Measurements from ENCODE around the gene IL1RAP.
"Not testable (repeated sequence)": the region's sequence is repeated elsewhere in the genome, so short reads cannot be mapped to it uniquely, and the experiment has no call there.

IL1RAP gene

DNA sequence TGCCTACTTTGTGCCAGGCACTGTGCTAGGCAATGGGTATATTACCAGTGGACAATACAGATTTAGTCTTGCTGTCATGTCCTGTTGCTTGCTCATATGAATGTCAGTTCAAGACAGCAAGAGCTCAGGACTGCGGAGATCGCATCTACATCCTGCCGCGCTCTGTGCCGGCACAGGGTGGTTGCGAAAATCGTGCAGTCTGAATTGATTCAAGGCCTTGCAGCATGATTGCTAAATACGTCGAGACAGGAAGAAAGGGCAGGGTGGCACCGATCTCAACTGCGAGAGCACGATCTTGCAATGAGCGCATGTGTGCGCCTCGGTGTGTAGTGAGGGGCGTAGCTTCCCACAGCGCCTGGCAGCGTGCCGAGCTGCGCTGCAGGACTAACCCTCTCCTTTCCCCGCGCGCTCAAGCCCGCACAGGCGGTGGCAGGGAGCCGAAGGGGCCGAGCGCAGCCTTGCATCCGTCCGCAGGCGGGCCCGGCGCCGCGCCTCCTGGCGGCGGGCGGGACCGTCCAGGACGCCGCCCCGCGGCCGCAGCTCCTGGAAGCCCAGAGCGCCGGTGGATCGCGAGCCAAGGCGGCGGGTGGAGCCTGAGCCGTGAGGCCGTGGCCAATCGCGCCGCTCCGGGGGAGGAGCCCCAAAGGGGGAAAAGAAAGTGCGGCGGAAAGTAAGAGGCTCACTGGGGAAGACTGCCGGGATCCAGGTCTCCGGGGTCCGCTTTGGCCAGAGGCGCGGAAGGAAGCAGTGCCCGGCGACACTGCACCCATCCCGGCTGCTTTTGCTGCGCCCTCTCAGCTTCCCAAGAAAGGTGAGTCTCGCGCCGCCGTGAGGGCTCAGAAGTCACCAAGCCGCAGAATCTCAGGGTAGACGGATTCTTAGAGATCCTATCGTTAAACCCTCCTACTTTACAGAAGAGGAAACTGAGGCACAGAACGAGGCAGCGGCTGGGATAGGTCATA is at the start of gene IL1RAP:
IL1RAP (plus strand) TSS at position 677 of the 962 bp plus-strand sequence. CDS start 50,205 bp downstream, outside the sequence.
- no peaks in the 10 kb centered on the region for H3K9me3 ChIP-seq (ENCODE audit: control insufficient read depth, low read length)
- H3K4me2 ChIP-seq (ENCODE audit: low read length) = peak within 1 kb of the TSS; percentile 83
- TF ChIP-seq CTCF (IDR thresholded peaks at IDR 0.05) = peak; percentile 89
- H3K4me1 ChIP-seq = no peaks in the 10 kb centered on the region
- peak within 1 kb of the TSS; percentile 49 for H3K27ac ChIP-seq
- H3K36me3 ChIP-seq (ENCODE audit: control insufficient read depth, insufficient read depth, low read length) = no peaks in the 10 kb centered on the region
- peak within 1 kb of the TSS; percentile 99 for H2AFZ ChIP-seq
- no peaks in the 10 kb centered on the region for H3K27me3 ChIP-seq (ENCODE audit: control insufficient read depth, insufficient read depth, low read length)
- H3K4me3 ChIP-seq (ENCODE audit: low read depth, low read length) = peak within 1 kb of the TSS; percentile 81
- no peak within 1 kb of the TSS for H3K9ac ChIP-seq
- no peaks in the 10 kb centered on the region for H3K79me2 ChIP-seq

- H3K9ac ChIP-seq = no peak overlapping the region
- no peak overlapping the region for H3K4me2 ChIP-seq (ENCODE audit: low read length)
- no peaks in the 10 kb centered on the region for H3K9me3 ChIP-seq (ENCODE audit: control insufficient read depth, low read length)
- no peaks in the 10 kb centered on the region for H3K27me3 ChIP-seq (ENCODE audit: control insufficient read depth, insufficient read depth, low read length)
- H3K36me3 ChIP-seq (ENCODE audit: control insufficient read depth, insufficient read depth, low read length) = no peaks in the 10 kb centered on the region
- no peak overlapping the region for H2AFZ ChIP-seq
- no peak overlapping the region for H3K27ac ChIP-seq
- H3K4me3 ChIP-seq (ENCODE audit: low read depth, low read length) = no peak overlapping the region
- H3K79me2 ChIP-seq = no peaks in the 10 kb centered on the region
- no peaks in the 10 kb centered on the region for H3K4me1 ChIP-seq
- TF ChIP-seq CTCF (IDR thresholded peaks at IDR 0.05) = no peak
Observed at GRCh38 chr3:190467922-190468321, 46.0 kb upstream of the IL1RAP start.

DNA sequence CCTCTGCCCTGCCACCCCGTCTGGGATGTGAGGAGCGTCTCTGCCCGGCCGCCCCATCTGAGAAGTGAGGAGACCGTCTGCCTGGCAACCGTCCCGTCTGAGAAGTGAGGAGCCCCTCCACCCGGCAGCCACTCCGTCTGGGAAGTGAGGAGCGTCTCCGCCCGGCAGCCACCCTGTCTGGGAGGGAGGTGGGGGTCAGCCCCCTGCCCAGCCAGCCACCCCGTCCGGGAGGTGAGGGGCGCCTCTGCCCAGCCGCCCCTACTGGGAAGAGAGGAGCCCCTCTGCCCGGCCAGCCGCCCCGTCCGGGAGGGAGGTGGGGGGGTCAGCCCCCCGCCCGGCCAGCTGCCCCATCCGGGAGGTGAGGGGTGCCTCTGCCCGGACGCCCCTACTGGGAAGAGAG is 40.6 kb upstream of the IL1RAP start:
- H3K9me3 ChIP-seq (ENCODE audit: control insufficient read depth, low read length) = not testable (repeated sequence)

DNA sequence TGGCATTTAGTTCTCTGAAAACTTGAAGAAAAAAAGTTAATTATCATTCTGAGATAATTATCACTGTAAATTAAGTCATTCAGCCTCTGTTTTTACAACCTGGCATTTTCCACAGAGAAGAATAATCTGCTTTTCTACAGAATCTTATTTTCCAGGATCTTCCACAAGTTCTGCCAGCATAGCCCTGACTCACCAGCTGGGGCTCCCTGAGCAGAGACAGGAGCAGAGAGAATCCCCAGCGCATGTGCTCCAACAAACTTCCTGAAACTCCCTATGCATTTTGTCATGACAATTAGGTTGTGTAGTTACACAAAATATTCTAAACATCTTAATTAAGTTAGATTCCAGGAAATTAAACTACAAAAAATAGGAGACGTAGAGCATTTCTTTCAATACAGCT is 32.1 kb upstream of the IL1RAP start:
- Histone ChIP-seq H3K4me1 (no peaks in the 10 kb centered on the region), H2AFZ (peak overlapping the region; percentile 5), H3K4me2 (ENCODE audit: low read length) (no peak overlapping the region), H3K27ac (no peak overlapping the region), H3K79me2 (no peaks in the 10 kb centered on the region), H3K4me3 (ENCODE audit: low read depth, low read length) (no peak overlapping the region), H3K9me3 (ENCODE audit: control insufficient read depth, low read length) (no peaks in the 10 kb centered on the region), H3K9ac (no peak overlapping the region), H3K27me3 (ENCODE audit: control insufficient read depth, insufficient read depth, low read length) (no peaks in the 10 kb centered on the region), H3K36me3 (ENCODE audit: control insufficient read depth, insufficient read depth, low read length) (no peaks in the 10 kb centered on the region)
- TF ChIP-seq CTCF (IDR thresholded peaks at IDR 0.05) = no peak

More for the DNA sequence above, 40.6 kb upstream of the IL1RAP start:
- not testable (repeated sequence) for H2AFZ ChIP-seq; H3K27ac ChIP-seq; H3K27me3 ChIP-seq (ENCODE audit: control insufficient read depth, insufficient read depth, low read length); H3K79me2 ChIP-seq; H3K9ac ChIP-seq; H3K4me1 ChIP-seq; H3K4me3 ChIP-seq (ENCODE audit: low read depth, low read length); H3K4me2 ChIP-seq (ENCODE audit: low read length); H3K36me3 ChIP-seq (ENCODE audit: control insufficient read depth, insufficient read depth, low read length)

GRCh38 chr3:190485830-190486532 is 27.9 kb upstream of the IL1RAP start:
- H3K4me2 ChIP-seq (ENCODE audit: low read length) = no peak overlapping the region
- H3K27me3 ChIP-seq (ENCODE audit: control insufficient read depth, insufficient read depth, low read length) = no peaks in the 10 kb centered on the region
- no peak overlapping the region for H3K9ac ChIP-seq
- H3K9me3 ChIP-seq (ENCODE audit: control insufficient read depth, low read length) = no peaks in the 10 kb centered on the region
- no peaks in the 10 kb centered on the region for H3K36me3 ChIP-seq (ENCODE audit: control insufficient read depth, insufficient read depth, low read length)
- no peaks in the 10 kb centered on the region for H3K79me2 ChIP-seq
- H3K27ac ChIP-seq = no peak overlapping the region
- TF ChIP-seq CTCF (IDR thresholded peaks at IDR 0.05) = no peak
- no peak overlapping the region for H3K4me3 ChIP-seq (ENCODE audit: low read depth, low read length)
- H3K4me1 ChIP-seq = no peaks in the 10 kb centered on the region
- no peak overlapping the region for H2AFZ ChIP-seq

Measured in parathyroid adenoma (tissue), 2 donors.